ENCODE measurements around the gene TXNDC8.
"Not testable (repeated sequence)": the region's sequence is repeated elsewhere in the genome, so short reads cannot be mapped to it uniquely, and the experiment has no call there.

Gene TXNDC8

DNA sequence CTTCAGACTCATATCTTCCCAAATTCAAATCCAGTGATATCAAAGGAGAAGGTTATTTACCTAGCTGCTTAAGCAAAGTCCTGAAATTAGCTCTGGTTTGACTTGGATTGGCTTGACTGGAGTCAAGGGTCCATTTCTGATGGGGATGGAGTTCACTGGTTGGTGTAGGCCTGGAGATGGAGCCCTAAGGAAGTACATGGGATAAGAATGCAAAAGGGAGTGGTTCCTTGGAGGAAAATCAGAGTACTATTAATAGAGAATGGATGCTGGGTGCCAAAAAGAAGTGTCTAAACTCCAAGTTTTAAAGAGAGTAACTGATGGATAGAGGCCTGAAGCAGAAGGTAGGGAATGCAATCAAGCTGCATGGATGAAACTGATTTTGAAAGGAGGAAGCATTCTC lies 13.8 kb downstream of the TXNDC8 start:
- DNase-seq, result no peak

DNA sequence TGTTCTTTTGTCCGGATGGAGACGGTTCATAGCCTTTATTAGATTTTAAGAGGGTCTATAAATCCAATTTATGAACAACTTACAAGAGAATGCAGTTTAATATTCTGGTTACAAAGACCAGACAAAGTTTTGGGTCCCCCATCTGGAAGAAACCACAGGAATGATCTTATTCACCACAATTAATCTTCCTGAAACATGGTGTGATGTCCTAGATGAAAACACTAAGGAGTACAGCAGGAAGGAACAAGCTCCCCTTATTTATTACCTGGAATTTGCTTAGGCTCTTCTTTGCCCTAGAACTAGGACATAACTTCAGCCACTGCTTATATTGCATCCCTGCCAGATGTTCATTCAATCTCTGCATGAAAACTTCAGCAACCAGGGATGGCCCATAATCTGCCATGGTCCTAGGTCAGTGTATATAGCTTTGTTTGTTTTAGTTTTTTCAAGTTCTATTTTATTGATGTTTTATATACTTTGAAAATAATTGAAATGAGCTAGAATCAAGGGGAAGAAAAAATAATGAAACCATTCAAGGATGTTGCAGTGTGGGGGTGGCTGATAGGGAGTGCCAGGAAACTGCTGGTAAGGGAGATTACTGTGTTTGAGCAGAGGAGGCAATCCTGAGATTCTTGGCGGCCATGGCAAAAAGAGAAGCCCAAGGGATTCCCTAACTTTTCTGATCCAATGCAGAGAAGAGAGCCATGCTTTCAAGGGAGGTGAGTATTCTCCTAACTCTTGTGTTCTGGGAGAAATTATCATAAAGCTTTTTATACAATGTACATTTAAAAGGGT lies 16.8 kb downstream of the TXNDC8 start:
- DNase-seq, result no peak

DNA sequence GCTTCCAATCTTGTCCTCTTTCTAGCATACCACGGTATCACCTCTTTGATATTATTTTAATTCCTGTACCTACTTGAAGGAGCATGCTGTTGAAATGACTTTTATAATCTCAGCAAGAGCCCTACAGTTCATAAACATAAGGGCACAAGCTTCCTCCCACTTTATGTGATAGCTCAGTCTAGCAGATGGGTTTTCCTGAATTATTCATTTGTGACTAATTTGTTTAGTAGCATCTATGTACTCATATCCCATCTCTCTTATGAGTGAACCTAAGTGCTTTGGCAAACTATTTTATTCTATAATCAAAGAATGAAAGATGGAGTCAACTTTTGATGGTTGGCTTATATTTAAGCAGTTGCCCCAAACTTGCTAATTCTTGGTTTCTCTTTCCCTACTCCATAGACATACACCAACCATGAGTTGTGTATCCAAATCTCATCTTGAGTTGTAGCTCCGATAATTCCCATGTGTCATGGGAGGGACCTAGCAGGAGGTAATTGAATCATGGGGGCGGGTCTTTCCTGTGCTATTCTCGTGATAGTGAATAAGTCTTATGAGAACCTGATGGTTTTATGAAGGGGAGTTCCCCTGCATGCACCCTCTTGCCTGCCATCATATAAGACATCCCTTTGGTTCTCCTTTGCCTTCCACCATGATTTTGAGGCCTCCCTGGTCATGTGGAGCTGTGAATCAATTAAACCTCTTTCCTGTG lies 17.7 kb downstream of the TXNDC8 start:
- DNase-seq, result no peak

DNA sequence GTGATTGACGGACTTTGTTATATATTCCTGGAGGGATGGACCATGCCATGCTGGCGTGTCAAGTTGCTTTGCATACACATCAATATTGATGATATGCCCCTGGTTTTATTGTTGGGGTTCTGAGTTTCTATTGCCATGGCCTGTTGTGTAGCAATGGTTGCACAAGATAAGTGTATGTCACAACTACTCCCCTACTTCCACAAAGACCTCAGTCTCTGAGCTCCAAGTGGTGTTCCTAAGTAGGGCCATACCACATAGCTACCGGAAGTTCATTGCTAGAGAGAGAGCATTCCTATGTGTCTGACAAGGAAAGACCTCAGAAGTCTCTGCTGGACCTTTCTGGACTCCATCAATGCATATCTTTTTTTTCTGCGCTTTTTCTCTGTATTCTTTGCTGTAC lies 19.8 kb downstream of the TXNDC8 start:
- DNase-seq, result no peak

DNA sequence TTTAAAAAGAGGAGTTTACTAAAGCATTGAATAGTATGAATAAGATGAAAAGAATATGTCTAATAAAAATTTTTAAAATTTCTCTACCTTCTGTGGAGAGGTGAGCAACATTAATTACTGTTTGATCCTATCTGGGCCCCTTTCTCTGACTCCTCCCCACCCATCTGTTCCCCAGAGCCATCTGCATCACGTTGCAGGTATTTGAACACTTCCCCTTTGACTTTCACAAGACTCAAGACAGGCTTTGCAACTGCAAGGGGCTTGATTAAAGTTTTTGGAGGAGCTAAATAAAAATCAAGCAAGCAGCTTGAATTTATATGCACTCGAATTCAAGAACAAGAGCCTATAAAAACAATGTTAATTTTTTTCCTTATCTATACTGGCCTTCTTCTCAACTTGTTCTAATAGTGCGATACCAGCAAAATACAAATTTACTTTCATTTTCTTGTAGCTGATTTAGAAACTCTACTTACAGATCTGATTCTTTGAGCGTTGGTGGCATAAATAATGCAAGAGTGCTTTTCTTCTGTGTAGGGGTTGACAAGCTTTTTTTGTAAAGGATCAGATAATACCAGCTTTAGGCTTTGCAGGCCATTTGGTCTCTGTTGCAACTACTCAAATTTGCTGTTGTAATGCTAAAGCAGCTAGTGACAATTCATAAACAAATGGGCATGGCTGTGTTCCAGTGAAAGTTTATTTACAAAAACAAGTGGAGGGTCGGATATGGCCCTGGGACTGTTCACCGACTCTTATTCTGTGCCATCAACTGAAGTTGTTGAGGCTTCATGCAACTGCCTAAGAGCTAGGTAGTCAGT lies 21.2 kb downstream of the TXNDC8 start:
- DNase-seq, result no peak

DNA sequence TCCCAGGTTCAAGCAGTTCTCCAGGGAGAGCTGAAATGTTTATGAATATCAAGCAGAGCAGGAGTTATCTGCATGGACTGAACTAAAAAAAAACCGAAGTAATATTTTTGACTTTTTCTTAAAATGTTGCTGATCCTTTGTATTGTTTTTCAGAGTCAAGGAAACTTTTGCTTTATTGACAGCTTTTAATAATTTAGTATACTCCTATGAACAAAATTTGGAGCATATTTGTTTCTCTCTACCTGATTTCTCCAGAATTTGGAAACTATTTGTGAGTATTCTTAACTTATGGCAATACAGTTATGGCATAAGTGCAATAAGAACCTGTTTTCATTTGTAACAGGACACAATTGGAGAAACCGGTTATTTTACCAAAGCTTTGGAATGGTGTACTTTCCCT lies 25.7 kb downstream of the TXNDC8 start:
- DNase-seq, result not testable (repeated sequence)

DNA sequence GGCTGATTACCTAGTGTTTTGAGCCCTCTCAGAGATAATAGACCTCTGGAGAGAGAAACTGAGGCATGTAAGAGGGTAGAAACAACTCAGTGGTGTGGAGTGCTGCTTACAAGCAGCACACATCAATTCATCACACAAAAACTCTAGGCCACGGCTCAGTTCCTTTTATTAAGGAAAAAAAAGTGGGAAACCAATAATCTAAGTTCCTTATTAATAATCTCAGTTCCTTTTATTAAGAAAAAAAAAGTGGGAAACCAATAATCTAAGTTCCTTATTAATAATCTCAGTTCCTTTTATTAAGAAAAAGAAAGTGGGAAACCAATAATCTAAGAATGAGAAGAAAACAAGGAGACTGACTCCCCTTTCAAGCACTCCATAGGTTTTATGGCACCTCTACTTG lies 28.0 kb downstream of the TXNDC8 start:
- no peak for DNase-seq

DNA sequence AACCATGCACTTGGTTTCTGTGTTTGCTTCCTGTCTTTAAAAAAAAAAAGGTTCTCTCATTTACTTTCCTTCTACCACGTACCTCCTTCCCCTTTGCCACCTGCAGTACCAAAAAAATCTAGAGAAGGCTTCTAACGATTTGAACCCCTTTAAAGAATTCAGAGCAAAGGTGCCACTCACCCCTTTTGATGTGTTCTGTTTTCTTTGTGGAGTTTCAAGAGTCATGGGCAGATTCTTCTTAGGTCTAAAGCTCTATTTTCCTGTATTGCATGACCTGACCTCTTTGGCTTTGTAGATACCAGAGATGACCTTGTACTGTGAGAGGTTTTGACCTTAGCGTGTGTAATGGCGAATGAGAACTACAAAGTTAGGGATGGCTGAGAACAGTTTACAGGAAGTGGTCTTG lies 29.0 kb downstream of the TXNDC8 start:
- DNase-seq, result no peak

DNA sequence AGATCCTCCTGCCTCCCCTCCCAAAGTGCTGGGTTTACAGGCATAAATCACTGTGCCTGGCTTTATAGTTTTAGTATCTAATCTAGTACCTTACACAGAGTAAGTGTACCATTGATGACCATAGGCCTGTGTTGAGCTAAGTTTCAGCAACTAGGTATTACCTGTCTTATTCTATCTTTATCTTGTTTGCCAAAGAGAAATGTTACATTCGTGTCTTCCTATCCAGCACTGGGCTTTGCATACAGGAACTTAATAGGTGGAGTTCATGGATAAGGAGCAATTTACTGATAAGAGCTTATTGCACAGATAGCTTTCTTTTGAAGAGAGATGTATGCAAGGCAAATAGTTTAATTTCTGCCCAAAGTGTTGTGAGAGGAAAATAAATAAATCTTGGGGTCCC lies 30.5 kb downstream of the TXNDC8 start:
- DNase-seq, result no peak

DNA sequence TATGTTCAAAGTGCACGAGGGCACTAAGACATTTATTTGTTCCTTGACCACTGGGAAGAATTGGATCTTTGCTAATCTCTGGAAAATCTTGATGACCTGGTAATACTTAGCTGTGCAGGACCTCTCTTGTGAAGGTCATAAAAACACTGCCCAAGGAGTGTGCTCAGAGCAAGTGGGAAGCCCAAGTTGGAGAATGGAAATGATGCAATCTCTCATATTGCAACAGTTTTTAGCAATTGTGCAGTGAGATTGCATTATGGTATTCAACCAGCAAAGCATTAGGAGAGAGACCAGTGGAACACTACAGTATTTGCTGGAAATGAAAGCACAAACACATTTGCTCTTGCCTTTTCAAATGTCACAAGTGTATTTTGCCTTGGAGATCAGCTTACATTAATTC lies 34.5 kb downstream of the TXNDC8 start:
- no peak for DNase-seq

DNA sequence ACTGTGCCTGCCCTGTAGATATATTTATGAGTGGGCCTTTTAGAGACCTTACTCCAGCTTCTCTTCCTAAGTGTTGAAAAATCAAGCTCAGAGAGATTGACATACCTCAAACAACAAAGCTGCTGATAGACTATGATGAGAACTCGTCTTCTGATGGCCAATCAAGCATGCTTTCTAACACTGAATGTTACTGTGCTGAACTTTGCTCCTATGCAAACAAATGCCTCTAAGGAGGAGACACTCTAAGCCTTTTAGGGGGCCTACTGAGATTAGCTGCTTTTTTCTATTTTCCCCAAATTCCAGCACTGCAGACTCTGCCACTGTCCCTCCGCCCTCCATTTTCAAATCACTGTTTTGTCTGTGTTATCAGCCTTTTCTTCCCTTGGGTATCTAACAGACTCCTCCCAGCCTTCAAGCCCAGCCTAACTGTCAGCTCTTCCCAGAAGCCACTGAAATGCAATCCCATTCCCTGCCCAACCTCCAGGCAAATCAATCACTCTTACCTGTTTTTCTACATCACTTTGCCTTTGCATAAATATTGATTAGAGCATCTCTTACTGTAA lies 39.5 kb downstream of the TXNDC8 start:
- DNase-seq, result no peak

DNA sequence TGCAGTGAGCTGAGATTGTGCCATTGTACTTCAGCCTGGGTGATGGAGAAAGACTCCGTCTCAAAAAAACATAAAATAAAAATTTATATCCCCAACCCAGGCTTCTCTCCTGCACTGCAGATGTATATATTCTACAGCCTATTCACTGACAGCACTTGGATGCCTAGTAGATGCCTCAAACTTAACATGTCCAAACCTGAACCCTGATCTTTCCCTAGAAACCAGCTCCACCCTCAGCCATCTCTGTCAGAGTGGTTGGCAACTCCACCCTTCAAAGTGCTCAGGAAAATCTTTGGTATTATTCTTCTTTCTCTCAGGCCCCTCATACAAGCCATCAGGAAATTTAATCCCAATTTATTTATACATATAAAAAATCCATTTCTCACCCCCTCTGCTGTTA lies 44.4 kb downstream of the TXNDC8 start:
- no peak for DNase-seq

DNA sequence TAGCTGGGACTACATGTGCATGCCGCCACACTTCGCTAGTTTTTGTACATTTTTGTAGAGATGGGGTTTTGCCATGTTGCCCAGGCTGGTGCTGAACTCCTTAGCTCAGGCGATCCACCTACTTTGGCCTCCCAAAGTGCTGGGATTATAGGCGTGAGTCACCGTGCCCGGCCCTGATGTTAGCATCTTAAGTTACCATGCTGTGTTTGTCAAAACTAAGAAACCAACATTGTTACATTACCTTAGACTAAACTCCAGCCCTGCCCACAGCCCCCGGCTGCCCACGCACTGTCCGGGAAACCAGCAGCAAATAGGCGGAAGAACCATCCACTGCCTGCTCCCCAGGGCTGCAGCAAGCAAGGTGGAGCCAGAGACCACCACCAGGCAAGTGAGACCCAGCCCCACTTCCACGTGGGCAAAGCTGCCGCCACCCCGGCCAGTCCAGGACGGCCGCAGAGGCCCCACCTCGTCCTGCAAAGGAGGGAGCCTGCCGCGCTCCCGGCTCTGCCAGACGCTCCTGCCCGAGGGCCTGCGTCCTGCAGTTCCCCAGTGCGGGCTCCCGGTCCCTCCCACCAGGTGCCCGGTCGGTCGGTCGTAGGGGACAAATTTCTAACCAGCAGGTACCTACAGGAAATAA lies 45.6 kb downstream of the TXNDC8 start:
- no peak for DNase-seq

DNA sequence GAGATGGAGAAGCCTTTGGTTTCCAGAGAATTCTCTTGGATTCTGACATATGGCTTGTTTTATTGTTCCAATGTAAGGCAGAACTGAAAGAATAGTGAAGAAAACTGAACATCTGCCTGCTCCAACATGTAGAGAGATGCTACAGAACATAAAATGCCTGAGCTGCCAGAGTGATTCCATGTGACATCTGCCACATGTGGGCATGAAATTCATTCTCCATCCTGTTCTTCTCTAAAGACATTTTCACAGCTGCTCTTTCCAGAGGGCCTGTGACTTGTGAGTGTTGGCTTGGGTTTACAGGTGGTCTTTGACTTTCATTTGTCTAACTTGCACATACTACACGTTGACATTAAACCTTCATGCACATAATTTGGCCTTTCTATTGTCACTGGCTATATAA lies 47.7 kb downstream of the TXNDC8 start:
- DNase-seq, result no peak

DNA sequence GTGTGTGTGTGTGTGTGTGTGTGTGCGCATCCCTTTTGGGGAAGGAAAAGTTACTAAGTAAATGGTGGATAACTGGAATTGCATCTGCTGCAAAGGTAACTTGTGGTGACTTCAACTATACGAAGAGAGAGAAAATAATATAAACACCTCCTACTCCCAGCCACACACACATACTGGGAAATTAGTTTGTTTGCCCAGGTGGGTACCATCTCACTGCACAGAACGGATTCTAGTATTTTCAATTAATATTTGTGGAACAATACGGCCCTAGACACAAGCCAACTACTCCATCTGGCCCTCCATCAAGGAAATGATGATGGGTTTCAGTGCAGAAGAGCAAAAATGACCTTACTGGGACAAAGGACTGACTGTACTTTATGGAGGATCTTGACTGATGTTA lies 49.2 kb downstream of the TXNDC8 start:
- DNase-seq, result no peak

DNA sequence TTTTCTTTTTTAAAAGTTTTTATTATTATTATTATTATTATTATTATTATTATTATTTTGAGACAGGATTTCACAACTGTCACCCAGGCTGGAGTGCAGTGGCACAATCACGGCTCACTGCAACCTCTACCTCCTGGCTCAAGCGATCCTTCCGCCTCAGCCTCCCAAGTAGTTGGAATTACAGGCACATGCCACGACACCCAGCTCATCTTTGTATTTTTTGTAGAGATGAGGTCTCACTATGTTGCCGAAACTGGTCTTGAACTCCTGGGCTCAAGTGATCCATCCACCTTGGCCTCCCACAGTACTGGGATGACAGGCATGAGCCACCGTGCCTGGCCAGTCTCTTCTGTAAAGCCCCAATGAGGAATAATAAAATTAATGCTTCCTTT lies 50.4 kb downstream of the TXNDC8 start:
- no peak for DNase-seq

DNA sequence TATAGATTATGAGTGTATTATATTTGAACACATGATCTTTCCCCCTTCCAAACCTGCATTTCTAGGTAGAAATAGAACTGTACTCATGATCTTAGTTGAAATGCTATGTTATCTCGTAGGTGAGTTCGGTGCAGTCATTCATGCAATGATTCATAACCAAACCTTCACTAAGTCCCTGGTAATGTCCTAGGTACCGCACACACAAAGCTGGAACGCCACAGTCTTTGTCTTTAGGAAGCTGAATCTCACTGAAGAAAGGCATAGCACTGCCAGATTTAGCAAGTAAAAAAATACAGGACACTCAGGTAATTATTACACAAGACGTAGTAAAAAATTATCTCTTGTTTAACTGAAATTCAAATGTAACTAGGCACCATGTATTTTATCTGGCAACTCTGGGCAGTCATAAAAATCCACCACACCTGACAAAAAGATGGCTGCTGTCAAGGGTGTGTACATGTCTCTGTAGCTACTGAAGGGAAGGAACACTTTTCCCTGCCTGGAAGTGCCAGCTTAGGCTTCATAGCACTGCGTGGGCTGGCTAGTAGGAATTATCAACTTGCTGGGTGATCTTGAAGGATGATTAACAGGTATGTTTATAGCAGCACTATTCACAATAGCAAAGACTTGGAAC lies 53.3 kb downstream of the TXNDC8 start:
- DNase-seq, result no peak

DNA sequence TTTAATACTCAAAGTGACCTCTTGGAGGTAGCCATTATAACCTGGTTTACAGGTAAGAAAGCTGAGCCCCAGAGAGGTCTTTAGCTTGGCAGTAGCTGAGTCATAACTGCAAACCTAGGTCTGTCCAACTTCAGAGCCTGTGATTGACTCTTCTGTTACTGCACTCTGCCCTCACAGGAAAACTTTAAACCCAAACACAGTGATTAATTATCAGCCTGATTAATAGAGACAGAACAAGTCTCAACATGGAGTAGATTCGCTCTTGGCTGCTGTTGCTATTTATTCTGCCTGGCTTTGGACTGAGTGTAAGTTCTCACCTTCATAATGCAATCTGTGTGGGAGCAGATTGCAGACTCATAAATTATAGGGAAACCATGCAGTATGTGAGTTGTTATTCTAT lies 53.9 kb downstream of the TXNDC8 start:
- DNase-seq, result no peak

DNA sequence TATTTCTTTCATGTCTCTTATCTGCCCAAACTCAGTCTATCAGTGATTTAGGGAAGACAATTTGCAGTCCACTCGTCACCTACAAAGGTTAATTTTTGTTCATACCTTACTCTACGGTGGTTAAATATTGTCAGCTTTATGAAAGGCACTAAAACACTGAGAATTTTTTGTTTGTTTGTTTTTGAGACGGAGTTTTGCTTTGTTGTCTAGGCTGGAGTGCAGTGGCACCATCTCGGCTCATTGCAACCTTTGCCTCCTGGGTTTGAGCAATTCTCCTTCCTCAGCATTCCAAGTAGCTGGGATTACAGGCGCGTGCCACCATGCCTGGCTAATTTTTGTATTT lies 55.0 kb downstream of the TXNDC8 start:
- no peak for DNase-seq

DNA sequence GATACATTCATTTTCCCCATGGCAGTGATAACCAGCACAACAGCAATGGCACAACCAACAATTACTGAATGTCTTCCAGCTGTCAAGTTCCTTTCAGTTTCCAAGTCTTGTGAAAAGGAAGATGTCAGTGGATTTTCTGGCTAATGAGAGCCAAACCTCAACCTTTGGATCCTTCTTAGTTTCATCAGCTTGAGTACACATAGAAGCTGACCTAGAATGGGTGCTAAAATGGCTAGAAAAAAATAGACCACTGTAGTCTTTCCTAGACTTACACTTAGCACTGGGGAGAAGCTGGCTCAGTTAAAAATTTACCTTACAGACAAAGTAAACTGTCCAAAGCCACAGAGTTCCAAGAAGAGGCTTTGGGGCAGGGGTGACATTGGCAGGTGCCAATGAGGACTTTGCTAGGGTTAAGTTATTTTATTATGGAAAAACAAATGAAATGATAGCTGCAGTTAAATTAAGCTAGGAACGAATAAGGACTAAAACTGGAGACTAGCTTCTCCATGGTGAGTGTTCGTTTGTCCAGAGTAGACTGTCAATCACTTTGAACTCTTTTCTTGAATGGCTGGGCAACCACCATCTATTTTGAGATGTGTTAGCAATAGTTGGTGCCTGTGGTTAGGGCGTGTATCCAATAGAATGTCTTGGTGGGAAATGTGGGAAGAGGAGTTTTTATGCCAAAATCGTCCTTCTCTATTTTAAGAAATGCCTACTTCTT lies 55.5 kb downstream of the TXNDC8 start:
- no peak for DNase-seq

DNA sequence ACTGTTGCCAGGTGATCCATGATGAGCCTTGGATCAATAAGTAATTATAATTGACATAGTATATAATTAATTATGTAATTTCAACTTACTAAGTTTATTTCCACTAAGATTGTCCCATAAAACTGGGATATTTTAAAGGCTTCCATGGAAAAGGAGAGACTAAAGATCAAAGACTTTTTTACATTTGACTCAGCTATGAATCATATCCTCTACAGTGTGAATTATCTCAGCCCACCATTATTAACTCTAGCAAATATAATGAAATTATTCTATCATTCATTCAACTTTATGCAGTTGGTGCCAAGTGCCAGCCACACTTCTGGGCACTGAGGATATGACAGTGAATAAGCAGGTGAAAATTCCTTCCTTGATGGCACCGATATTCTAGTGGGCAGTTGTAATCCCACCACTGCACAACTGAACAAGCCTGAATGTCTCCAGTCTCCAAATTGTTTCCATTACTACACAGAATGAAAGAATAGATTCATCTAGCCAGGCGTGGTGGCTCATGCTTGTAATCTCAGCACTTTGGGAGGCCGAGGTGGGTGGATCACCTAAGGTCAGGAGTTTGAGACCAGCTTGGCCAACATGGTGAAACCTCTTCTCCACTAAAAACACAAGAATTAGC lies 59.5 kb downstream of the TXNDC8 start:
- DNase-seq, result no peak

All from amniotic stem cell (primary cell).